Lower leg skin (tissue), 3 donors: Measurements from ENCODE around the gene CENATAC.

ENCODE experiments used
- CTCF ChIP-seq, 3 donors: fragments of 450-650 bp; IDR thresholded peaks; one replicate each; pipeline ENCODE4 v1.5.1; 2016; ENCODE audit warnings: antibody characterized with exemption in 3 of 3, mild to moderate bottlenecking in 3 of 3, moderate library complexity in 2 of 3
- POLR2A ChIP-seq, 2 donors: fragments of 450-650 bp; IDR thresholded peaks; one replicate each; pipeline ENCODE4 v1.6.1; 2016 to 2017; ENCODE audit warnings: antibody characterized with exemption in 2 of 2, mild to moderate bottlenecking in 1 of 2, moderate library complexity in 1 of 2

DNA sequence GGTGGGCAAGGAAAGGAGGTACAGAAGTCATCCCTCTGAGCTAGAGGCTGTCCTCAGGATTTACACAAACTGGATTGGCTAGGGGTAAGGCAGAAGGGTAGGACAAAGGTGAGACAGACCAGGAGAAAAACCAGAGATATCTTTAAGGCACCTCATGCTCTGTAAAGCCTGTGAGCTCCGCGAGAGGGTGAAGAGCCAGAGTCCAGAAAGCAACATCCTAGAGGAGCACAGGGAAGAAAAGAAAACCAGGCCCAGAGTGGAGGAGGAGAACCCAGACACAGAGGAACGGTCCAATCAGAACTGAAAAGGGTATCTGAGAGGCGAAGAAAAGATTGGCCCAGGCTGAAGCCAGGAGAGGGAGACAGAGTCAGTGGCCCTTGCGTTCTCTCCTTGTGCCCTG, 27.6 kb downstream of the CENATAC start:
- TF ChIP-seq POLR2A (IDR thresholded peaks at IDR 0.05) (no peak), CTCF (IDR thresholded peaks at IDR 0.05) (no peak)
